IPS DF 6.9 (cell line): ENCODE measurements around the gene DHX34.

Source experiments
- DNase-seq: peaks from one replicate; pipeline ENCODE4 v3.0.0-alpha.2; 2013; ENCODE audit warnings: low read depth, low spot score
- H3K27ac ChIP-seq: one replicate; pipeline ENCODE4 v1.5.1; 2013; ENCODE audit warnings: low read length, control low read depth
- H3K27me3 ChIP-seq: 2 replicates; pipeline ENCODE4 v1.6.1; 2013; ENCODE audit warnings: mild to moderate bottlenecking, low read length; ENCODE audit not compliant: control insufficient read depth, insufficient read depth
- H3K36me3 ChIP-seq: 2 replicates; pipeline ENCODE4 v1.6.1; 2013; ENCODE audit warnings: low read length; ENCODE audit not compliant: control insufficient read depth, insufficient read depth
- H3K4me1 ChIP-seq: 2 replicates; pipeline ENCODE4 v1.6.1; 2013; ENCODE audit warnings: low read length; ENCODE audit not compliant: control insufficient read depth, insufficient read depth
- H3K4me3 ChIP-seq: 2 replicates; pipeline ENCODE4 v1.5.1; 2013; ENCODE audit warnings: mild to moderate bottlenecking, low read length
- H3K9me3 ChIP-seq: 2 replicates; pipeline ENCODE4 v1.6.1; 2013; ENCODE audit warnings: low read length, inconsistent platforms; ENCODE audit not compliant: control insufficient read depth, insufficient read depth
- WGBS: extraction: QIAGEN DNeasy Blood & Tissue Kit; methylation state at CpG from one replicate; pipeline ENCODE4 v1.1.7; 2013; ENCODE audit warnings: mixed read lengths, missing lambda C conversion rate; ENCODE audit not compliant: insufficient read length, insufficient coverage; 5-methylcytosine and 5-hydroxymethylcytosine counted together

The DHX34 gene

DNA sequence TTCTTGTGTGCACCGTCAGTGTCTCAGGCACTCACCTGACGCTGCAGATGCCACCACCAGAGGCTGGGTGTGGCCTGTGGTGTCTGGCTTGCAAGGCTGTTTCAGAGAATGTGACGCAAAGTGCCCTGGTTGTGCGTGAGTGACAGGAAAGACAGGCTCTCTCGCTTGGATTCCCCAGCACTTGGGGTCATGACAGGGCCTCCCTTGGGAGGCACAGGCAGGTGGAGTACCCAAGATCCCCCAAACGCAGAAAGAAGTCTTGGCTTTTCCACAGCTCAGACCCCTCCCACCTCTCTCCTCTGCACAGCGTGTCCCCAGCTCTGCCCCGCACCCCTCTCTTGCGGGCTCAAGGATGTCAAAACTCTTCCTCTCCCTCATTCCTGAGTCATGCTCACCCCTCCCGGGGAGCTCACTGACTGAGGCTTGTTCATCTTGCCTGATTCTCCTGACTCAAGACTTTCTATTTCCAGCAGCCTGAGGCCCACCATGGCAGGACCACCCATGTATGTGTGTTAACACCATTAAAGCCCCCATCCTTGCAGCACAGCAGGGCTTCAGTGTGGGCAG, 21.0 kb downstream of the DHX34 start:
- no peak for DNase-seq
- Histone ChIP-seq H3K4me1 (no peaks in the 10 kb centered on the region), H3K27ac (no peak overlapping the region), H3K27me3 (no peaks in the 10 kb centered on the region), H3K4me3 (no peak overlapping the region), H3K36me3 (peaks cover 51% of the 10 kb centered on the region), H3K9me3 (no peaks in the 10 kb centered on the region)
- WGBS, result no CpG with 5 or more reads among the region's 10 CpGs

- no peaks in the 10 kb centered on the region for H3K27me3 ChIP-seq
- no peak for DNase-seq
- WGBS, result no CpG with 5 or more reads among the region's 9 CpGs
These were observed 22.1 kb downstream of the DHX34 start for GRCh38 chr19:47371261-47371660.

GRCh38 chr19:47372603-47373002, 23.5 kb downstream of the DHX34 start:
- Histone ChIP-seq H3K4me3 (no peak overlapping the region), H3K9me3 (no peaks in the 10 kb centered on the region), H3K4me1 (no peaks in the 10 kb centered on the region), H3K36me3 (peaks cover 70% of the 10 kb centered on the region), H3K27ac (no peak overlapping the region), H3K27me3 (no peaks in the 10 kb centered on the region)
- WGBS, result no CpG with 5 or more reads among the region's 22 CpGs
- DNase-seq, result no peak

More at GRCh38 chr19:47371261-47371660, 22.1 kb downstream of the DHX34 start:
- Histone ChIP-seq H3K36me3 (peaks cover 57% of the 10 kb centered on the region), H3K4me3 (no peak overlapping the region), H3K4me1 (no peaks in the 10 kb centered on the region), H3K27ac (no peak overlapping the region), H3K9me3 (no peaks in the 10 kb centered on the region)

DNA sequence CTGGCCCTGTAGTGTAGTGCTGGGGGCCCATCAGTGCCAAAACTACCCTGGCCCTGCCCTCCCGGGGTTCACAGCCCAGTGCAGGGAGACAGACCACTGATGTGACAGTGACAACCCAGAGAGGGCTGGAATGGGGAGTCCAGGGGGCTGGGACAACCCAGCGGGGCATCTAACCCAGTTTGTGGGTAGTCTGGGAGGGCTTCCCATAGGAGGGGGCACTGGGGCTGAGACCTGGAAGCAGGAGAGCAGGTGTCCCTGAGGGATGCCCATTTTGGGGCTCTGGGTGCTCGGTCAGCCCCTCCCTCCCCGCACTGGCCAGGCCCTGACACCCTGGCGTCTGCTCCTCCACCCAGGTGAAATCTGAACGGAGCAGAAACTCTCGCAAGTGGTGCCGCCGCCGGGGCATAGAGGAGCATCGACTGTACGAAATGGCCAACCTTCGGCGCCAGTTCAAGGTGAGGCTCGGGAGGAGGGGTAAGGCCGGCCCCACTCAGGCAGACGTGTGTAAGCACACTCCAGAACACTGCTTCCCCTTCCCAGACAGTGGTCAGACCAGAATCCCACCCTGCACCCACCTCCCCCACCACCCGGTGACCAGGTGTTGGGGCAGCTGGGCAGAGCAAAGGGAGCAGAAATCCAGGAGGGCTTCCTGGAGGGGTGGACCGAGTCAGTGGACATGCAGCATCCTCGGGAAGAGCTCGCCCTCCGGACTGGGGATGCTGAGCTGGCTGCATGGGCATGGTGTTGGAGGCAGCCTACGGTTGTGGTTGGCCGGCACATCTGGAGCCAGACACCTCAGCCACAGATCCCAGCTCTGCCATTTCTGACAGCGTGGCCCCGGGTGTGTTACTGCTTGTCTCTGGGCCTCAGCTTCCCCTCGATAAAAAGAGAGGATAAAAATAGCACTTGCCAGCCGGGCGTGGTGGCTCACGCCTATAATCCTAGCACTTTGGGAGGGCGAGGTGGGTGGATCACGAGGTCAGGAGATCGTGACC, 24.4 kb downstream of the DHX34 start:
- Histone ChIP-seq H3K27ac (no peak overlapping the region), H3K27me3 (no peaks in the 10 kb centered on the region), H3K36me3 (peaks cover 74% of the 10 kb centered on the region), H3K9me3 (no peaks in the 10 kb centered on the region), H3K4me3 (no peak overlapping the region), H3K4me1 (no peaks in the 10 kb centered on the region)
- no CpG with 5 or more reads among the region's 33 CpGs for WGBS
- no peak for DNase-seq

DNA sequence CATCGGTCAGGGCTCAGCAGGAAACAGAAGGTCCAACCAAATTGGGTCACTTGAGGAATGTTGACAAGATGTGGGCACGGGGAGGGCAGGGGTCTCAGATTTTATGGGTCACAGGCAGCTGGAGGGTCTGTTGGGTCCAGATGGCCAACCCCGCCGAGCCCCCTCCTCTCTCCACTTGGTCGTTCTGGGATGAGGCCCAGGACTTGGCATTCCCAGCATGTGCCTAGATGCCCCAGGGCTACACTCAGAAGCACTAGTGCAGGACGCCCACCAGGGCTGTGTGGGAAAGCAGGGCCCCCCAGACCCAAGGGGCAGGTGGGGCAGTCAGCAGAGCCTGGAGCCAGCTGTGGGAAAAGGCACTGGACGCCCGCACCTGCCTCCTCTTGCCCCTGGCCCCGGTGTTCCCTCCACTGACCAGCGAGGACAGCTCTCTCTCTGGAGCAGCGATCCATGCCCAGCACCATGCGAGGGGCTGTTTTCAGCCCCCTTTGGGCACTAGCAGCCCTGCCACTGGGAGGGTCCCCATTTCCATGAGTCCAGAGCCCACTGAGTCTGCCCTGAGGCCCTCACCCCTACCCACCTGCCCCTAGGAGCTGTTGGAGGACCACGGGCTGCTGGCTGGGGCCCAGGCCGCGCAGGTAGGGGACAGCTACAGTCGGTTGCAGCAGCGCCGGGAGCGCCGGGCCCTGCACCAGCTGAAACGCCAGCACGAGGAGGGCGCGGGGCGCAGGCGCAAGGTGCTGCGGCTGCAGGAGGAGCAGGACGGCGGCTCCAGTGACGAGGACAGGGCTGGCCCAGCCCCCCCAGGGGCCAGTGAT, 26.0 kb downstream of the DHX34 start:
- Histone ChIP-seq H3K4me1 (no peaks in the 10 kb centered on the region), H3K27ac (no peak overlapping the region), H3K4me3 (no peak overlapping the region), H3K36me3 (peaks cover 73% of the 10 kb centered on the region), H3K27me3 (no peaks in the 10 kb centered on the region), H3K9me3 (no peaks in the 10 kb centered on the region)
- no peak for DNase-seq
- no CpG with 5 or more reads among the region's 30 CpGs for WGBS

DNA sequence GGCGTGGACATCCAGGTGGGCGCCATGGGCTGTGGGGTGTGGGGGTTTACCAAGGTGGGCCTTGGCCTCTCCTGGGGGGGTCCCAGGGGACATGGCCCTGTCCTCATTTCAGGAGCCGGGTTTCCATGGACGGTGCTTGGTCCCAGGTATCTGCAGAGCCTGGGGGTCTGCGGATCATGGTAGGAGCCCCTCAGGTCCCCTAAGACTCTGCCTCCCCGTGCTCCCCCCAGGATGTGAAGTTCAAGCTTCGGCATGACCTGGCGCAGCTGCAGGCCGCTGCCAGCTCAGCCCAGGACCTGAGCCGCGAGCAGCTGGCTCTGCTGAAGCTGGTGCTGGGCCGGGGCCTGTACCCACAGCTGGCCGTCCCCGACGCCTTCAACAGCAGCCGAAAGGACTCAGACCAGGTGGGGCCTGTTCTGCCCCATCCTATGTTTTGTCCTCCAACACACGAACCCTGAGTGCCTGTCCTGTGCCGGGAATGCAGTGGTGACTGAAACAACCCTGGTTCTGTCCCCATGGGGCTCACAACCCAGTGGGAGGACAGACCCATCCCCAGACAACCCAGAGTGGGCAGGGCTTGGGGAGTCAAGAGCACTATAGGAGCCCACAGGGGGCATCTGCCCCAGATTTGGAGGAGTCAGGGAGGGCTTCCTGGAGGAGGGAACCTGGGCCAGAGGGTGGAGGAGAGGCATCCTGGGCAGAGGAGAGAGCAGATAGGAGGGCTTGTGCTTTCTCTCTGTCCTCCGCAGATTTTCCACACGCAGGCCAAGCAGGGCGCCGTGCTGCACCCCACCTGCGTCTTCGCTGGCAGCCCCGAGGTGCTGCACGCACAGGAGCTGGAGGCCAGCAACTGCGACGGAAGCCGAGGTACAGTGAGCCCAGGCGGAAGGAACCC, 26.8 kb downstream of the DHX34 start:
- WGBS, result no CpG with 5 or more reads among the region's 30 CpGs
- no peaks in the 10 kb centered on the region for H3K27me3 ChIP-seq
- no peaks in the 10 kb centered on the region for H3K4me1 ChIP-seq
- H3K4me3 ChIP-seq, result no peak overlapping the region
- no peak for DNase-seq
- H3K36me3 ChIP-seq, result peaks cover 76% of the 10 kb centered on the region
- H3K27ac ChIP-seq, result no peak overlapping the region
- no peaks in the 10 kb centered on the region for H3K9me3 ChIP-seq

GRCh38 chr19:47376589-47377144, 27.6 kb downstream of the DHX34 start:
- H3K36me3 ChIP-seq, result peaks cover 77% of the 10 kb centered on the region
- WGBS, result no CpG with 5 or more reads among the region's 16 CpGs
- DNase-seq, result no peak
- no peak overlapping the region for H3K4me3 ChIP-seq
- H3K9me3 ChIP-seq, result no peaks in the 10 kb centered on the region
- no peaks in the 10 kb centered on the region for H3K4me1 ChIP-seq
- no peaks in the 10 kb centered on the region for H3K27me3 ChIP-seq
- no peak overlapping the region for H3K27ac ChIP-seq

- Histone ChIP-seq H3K4me1 (no peaks in the 10 kb centered on the region), H3K4me3 (no peak overlapping the region), H3K27me3 (no peaks in the 10 kb centered on the region), H3K36me3 (peaks cover 76% of the 10 kb centered on the region), H3K27ac (no peak overlapping the region), H3K9me3 (no peaks in the 10 kb centered on the region)
- no CpG with 5 or more reads among the region's 16 CpGs for WGBS
- no peak for DNase-seq
These were observed 28.1 kb downstream of the DHX34 start for GRCh38 chr19:47377208-47377701.

DNA sequence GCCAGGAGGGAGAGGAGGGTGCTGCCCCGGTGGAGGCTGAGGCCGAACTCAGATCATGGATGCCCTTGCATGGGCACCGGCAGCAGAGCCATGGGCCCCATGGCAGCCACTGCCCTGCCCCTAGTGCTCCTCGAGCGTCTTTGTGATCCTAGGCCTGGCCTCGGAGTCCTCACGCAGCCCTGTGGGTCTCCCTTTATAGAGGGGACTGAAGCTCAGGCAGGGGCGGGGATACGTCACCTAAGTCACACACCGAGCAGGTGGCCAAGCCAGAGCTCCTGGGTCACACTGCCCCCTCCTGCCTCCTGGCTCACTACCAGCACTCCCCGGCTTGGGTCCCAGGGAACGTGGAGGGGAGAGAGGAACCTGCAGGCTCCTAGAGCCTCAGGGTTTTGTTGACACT, 28.7 kb downstream of the DHX34 start:
- Histone ChIP-seq H3K27me3 (no peaks in the 10 kb centered on the region), H3K27ac (no peak overlapping the region), H3K9me3 (no peaks in the 10 kb centered on the region), H3K4me3 (no peak overlapping the region), H3K4me1 (no peaks in the 10 kb centered on the region), H3K36me3 (peaks cover 73% of the 10 kb centered on the region)
- no CpG with 5 or more reads among the region's 12 CpGs for WGBS
- DNase-seq, result no peak
